Measurements from ENCODE around the gene GLIS1.

The GLIS1 gene

DNA sequence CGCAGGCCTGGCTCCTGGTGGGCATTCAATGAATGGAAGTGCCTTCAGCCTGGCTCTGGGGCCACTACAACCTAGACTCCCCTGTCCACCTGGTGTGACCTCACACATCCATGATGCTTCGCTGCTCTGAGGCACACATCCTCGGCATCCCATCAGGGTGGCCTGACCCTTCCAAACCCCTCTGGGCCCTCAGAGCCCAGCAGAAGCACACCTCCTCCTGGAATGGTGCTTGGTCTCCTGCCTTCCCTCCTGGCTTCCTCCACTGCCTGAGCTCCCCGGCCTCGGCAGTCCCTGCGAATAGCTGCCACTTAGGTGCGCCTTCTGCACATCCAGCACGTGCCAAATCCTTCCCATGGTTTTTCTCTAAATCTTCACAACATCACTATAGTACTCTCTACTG lies 133.8 kb downstream of the GLIS1 start:
- no peak for DNase-seq

DNA sequence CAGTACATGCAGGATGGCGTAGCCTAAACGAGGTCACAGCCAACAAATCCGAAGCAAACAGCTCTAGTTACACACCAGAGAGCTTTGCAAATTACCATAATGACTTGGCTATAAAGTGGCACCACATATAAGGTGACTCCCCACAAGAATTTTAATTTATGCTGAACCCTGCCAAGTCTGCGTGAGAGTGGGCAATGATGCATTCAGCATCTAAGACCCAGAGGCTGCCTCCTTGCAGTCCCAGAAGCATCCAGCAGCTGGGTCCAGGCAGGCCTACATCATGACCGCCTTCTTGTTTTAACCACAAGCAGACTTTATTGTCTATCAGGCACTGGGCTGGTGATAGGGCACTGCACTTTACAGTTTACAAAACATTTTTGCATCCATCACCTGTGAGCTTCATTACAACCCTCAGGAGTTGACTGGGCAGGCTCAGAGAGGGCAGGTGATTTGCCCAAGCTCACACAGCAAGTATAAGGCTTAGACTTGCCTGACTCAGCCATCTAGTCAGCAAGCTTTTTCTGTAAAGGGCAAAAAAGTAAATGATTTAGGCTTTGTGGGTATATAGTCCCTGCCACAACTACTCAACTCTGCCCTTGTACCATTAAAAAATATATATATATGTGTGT lies 134.6 kb downstream of the GLIS1 start:
- DNase-seq = no peak

DNA sequence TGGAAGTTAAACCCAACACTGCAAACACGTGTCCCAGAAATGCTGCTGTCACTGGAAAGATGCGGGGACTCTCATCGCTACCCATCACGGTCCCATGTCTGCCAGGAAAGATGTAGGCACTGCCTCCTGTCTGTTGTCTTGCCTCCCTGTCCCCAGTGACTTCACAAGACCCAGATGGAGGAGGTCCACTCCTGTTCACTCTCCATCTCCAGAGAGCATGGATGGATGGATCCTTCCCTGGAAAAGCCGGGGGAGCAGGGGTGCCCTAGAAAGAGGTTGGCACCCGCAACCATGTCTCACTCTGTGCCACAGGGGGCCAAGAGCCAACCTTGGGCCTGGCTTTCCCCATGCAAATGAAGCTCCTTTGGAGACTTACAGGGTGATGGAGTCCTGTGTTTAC lies 135.5 kb downstream of the GLIS1 start:
- no peak for DNase-seq

DNA sequence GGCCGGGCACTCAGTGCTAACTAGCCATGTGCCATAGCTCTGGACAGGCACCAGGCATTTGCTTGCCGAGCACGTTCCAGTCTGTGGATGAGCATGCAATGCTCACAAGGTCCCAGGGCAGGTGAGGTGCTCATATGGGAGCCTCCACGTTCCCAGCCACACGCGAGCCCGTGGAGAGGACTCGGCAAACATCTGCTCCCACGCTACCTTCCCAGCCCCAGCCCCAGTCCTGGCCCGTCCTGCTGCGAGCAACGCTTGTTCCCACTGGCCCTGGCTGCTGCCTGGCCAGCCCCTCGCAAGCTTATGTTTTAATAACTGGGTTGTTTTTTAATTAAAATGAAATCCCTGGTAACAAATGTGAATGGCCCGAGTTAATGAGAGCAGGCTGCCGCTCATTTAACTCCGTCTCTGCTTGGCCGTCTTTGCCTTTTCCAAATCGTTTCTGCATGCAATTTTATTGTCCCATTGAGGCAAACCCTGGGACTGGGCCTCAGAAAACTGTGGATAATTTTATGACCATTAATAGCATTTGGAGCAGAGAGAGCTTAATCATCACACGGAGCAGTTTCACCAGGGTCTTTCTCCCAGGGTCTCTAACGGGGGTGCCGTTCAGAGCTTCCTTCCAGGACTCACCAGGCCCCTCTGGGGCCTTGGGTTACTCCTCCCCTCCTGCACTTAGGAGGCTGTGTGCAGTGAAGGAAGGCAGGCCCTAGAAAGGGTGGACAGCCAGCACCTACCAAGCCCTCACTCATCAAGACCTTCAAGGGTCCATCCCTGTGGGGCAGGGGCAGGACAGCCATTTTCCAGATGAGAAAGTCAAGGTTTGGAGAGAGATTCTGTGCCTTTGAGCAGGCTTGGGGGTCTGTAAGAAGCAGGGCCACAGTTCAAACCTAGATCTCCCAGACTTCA lies 136.8 kb downstream of the GLIS1 start:
- DNase-seq = no peak

DNA sequence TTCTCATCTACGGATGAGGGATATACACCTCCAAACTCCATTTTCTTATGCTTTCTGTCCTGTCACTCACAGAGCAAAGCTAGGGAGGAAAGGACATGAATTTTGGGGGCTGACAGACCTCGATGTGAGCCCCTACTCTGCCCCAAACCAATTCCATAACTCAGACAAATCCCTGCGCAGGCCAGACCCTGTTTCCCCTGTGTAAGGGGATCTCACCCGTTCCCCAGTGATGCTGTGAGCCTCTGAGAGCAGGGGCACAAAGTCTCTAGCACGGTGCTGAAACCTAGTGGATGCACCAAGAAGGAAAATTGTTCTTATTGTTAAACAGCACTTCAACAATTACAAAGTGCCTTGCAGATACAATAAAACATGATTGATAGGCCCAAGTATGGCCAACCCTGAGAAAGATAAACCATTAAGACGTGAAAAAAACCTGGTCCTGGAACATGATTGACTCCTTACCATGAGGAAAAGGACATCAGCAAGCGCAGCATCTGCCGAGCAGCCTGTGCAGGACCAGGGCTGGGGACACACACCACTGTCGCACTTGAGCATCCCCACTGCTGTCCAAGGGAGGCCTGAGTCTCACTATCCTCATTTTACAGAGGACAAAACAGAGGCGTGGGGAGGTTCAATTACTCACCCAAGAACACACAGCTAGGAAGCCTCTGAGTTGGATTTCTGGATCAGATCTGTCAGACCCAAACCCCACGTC lies 137.8 kb downstream of the GLIS1 start:
- DNase-seq = no peak

DNA sequence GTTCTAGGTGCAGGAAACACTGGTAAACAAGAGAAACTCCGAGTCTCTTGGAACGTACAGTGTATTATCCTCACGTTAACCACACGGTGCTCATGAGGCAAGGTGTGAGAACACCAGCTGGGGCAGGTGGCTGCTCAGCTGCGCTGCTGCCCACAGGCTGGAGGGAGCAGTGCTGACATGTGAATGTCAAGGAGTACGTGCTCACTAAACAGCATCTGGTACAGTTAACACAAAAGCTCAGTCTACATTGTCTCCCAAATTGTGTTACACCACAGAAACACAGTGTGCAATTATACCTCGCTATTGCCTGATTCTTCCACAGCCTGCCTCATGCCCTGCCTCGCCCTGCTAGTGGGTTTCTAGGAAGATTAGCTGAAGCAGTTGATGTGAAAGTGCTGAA lies 138.4 kb downstream of the GLIS1 start:
- DNase-seq = no peak

DNA sequence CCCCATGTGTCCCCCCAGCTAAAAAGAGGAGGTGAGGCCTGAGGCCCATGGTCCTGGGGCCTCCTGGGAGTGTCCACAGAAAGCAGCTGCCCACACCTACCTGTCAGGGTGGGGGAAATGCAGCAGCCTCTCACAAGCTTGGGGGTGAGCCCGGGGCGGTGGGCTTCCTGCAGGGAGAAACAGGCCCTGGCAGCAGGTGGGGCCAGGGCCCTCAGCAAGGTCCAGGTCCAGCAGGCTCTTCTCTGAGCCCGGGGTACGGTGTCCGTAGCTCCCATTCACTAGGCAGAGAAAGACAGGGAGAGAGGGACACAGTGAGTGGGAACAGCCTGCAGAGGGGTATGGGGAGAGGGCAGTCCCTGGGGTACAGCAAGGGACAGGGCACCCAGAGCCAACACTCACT lies 139.0 kb downstream of the GLIS1 start:
- DNase-seq = no peak

DNA sequence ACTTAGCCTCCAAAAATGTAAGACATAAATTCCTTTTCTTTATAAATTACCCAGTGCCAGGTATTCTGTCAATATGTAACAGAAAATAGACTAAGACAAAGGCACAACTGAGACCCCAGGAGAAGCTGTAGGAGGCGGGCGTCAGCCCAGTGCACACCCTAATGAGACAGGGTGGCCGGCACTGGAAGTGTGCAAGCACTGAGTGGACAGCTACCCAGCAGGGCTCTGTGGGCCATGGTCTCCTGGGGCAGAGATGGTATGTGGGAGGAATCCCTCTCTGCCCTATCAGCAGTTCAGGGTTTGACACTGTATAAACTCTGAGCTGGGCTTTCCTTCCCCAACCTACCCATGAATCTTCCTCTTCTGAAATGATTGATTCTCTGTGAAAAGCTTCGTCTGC lies 139.5 kb downstream of the GLIS1 start:
- DNase-seq = no peak

DNA sequence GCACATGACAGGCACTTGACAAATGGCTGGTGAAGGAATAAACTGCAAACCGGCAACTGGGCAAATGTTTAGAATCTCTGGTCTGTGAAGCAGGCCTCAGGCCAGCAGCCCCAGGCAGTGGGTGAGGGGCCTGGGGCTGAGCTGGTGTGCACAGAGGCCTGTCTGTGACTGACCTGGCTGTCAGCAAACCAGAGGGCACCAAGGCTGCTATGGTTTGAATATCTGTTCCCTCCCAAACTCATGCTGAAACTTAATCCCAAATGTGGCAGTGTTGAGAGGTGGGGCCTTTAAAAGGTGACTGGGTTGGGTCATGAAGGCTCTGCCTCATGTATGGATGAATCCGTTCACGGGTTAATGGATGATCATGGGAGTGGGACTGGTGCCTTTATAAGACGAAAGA lies 140.0 kb downstream of the GLIS1 start:
- no peak for DNase-seq

DNA sequence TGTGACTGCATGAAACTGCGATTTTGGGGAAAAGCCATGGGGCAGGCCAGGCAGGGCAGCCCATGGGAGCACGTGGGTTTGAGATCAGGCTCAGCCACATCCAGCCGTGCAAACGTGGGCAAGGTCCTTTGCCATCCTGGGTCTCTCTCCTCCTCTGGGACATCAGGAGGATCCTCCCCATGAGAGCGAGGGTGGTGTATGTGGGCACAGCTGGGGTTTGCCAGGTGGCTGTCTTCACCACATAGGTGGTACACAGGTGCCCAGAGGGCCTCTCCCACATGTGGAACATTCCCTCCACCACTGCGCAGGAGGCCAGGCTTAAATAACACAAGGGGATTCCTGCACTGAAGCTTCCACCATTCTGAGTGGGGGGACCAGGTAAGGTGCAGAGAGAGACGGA lies 143.1 kb downstream of the GLIS1 start:
- DNase-seq = no peak

DNA sequence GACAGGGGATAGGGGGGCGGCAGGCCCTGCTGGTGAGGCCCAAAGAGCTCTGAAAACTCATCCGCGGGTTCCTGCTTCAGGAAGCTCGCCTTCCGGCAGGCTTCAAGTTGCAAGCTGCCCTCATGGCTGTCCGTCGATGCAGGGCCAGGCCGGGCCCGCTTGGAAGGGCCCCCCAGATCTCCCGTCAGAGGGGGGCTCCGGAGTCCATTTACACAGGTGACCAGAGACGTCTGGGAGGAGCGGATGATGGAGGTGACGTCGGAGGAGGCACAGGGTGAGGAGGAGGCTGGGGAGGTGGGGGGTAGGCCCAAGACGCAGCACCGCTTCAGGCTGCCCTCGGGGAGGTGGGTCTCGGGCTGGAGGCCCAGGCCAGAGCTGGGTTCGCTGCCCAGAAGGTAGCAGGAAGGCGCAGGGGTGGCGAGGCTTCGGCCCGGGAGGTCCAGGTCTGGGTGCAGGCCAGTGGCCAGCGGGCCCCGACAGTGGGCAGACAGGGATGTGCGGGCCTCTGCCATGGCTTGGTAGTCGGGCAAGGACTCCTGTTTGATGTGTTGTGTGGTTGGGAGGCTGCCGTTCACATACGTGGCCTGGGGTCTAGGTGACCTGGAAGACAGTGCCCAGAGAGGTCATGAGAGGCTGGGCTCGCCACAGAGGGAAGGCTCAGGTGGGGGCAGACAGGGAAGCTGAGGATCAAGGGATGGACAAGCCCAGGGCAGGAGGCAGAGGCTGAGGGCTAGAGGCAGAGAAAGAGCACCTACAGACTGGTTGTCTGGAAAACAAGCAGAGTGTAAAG lies 144.4 kb downstream of the GLIS1 start:
- no peak for DNase-seq

DNA sequence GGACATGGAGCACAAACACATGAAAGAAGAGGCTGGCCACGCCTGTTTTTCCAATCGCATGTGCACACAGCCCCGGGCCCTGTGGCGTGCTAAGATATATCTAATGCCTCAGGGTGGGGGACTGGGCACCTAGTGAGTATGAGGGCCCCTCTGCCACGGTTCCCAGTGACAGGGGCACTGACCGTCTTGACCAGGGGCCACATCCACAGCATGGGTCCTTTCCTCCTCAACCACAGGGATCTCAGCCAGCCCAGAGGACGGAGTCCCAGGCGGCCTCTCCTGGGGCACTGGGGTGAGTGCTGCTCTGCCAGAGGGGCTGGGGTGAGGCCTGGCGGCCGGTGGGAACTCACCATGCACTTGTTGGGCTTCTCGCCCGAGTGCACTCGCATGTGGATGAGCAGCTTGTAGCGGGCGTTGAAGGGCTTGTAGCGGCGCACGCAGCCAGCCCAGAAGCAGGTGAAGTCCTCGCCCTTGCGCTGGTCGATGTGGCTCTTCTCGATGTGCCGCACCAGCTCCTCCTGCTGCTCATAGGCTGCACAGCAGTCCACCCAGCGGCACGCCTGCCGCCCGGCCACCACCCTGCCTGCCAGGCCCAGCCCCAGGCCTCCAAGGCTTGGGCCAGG lies 145.1 kb downstream of the GLIS1 start:
- peak; percentile 54 for DNase-seq

DNA sequence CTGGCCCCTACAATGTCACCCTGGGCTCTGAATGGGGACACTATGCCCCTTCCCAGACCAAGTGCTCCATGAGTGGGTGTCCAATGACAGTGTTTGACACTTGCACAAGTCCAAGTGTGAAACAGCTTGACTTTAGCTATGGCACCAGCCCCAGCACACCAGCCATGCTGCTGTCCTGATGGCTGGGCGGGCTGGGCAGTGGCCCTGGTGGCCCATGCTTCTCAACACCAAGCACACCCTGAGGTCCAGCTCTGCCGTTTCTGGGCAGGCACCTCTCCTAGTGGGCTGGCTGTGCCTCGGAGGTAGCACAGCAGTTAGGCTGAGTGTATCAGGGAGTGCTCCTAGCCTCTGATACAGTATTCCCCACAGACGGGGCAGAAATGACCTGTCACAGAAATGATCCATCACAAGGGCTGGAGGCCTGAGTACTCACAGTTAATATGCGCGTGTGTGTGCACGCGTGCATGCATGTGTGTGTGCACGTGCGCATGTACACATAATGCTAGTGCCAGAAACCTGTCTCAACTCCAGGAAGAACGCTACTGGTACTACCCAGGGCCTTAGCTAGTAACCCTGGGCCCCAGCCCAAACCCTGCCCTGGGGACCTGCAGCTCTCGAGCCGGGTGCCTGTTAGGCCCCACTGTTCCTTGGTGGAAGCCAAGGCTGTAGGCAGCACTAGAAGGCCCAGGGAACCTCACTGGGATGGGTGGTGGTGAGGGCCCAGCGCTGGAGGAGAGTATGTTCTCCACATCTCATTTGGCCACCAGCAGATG lies 145.8 kb downstream of the GLIS1 start:
- no peak for DNase-seq

DNA sequence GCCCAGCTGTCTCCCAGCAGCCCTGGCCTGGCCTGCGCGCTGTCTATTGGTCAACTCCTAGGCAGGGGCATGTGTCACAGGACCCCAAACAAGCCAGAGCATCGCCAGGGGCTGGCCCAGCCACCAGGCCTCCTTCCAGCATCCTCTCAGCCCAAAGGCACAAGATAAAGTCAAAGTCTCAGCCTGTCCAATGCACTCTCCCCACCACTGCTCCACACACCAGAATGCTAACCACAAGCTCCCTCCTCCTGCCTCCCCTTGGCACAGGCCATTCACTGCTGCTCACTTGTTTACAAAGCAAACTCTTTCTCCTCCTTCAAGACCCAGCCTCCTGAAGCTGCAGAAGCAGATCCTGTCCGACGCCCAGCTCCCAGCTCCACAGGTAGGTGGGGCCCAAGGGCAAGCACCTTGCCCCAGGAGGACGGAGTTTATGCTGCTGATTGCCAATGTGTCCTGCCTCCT lies 146.4 kb downstream of the GLIS1 start:
- DNase-seq = peak; percentile 57

DNA sequence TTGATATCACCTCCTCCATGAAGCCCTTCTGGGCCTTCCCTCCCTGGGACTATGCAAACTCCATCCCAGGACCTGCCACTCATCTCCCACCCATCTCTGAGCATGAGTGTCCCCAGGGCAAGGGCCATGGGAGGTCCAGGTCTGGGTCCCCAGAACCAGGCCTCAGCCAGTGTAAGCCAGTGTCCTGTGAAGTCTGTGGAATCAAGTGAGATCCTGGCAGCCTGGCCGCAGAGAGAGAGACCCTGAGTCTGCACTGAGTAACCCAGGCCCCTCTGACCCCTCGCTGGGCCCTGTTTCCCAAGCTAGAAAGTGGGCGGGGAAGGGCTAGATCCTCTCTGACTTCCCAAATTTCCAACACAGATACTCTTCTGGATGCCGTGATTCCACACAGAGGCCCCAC lies 147.0 kb downstream of the GLIS1 start:
- no peak for DNase-seq

DNA sequence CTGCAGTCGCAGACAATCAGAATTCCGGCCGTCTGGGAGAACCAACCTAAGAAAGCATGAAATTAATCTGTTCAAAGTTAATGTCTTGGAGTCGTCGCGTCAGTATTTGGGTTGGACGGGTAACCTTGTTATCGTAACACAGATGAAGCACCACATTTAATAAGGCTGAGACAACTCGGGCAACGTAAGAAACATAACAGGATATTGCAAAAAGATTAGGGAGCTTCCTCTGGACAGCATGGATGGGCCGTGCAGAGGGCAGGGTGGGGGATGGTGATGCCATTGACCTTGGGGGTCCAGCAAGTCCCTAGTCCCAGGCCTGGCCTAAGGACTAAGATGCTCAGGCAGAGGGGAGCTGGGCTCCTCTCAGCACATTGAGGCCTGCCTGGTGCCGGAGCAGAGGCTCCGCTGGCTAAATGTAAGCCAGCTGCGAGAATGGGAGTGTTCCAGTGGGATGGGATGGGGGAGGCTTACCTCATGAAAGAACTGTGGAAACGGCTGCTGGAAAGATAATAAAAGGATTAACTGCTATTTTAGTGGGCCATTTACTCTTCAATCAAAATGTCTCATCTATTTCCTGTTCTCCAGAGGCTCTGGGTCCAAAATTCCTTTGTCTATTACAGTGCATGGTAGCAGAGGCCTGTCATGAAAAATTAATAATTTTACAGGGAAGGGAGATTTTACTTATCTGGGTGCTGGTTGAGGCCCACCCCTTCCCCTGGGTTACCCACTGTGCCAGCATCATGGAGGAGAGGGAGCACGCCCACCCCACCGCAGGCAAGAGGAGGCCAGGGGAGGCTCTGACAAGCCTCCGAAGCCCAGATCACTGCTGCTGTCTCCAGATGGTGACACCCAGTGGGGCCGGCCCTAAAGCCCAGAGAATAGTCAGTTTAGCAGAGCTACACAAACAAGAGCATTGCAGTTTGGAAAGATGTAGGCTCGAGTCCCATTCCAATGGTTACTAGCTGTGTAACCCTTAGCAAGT lies 148.1 kb downstream of the GLIS1 start:
- peak; percentile 67 for DNase-seq

DNA sequence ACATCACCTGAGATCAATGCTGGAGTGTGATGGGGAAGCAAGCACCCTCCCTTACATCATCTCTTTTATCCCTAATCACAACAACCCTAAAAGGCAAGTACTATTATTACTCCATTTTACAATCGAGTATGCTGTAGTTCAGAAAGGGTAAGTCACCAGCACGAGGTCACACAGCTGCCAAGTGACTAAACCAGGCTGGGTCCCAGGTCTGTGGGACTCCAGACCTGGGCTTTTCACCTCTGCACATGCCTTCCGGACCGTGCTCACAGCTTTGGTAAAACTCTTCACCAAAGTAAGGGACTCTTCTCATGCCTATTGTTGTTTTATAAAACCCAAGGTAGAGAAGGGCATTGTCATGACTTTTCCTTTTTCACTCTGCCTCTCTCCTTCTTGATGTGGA lies 148.9 kb downstream of the GLIS1 start:
- DNase-seq = no peak

DNA sequence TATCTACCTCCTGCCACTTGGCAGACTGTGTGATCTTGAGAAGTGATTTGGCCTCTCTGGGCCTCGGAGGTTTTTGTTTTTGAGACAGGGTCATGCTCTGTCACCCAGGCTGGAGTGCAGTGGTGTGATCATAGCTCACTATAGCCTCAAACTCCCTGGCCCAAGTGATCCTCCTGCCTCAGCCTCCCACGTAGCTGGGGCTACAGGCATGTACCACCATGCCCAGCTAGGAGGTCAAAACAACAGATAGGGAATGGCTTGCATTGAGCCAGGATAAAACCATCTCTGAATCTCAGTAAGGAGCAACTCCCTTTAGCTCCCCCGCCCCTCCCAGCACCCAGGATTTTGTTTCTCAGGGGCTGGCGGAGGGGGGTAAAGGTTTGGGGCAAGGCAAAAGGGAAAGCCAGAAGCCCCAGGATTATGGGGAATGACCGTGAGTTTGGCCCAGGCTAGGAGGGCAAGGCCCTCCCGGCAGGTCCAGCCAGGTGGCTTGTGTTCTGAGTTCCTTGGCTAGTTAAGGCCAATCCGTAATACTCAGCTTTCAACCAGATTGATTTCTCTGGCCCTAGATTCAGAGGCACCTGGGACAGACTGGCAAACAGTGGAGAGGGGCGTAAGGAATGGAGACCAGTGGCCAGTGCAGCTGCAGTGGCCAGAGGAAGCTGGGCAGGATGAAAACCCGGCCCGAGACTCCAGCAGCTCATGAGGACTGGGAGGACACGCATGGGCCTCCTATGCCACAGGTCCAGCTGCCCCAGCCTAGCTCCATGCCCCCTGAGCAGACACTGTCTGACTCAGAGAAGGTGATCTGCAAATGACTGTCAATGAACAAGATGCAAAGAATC lies 149.7 kb downstream of the GLIS1 start:
- no peak for DNase-seq

DNA sequence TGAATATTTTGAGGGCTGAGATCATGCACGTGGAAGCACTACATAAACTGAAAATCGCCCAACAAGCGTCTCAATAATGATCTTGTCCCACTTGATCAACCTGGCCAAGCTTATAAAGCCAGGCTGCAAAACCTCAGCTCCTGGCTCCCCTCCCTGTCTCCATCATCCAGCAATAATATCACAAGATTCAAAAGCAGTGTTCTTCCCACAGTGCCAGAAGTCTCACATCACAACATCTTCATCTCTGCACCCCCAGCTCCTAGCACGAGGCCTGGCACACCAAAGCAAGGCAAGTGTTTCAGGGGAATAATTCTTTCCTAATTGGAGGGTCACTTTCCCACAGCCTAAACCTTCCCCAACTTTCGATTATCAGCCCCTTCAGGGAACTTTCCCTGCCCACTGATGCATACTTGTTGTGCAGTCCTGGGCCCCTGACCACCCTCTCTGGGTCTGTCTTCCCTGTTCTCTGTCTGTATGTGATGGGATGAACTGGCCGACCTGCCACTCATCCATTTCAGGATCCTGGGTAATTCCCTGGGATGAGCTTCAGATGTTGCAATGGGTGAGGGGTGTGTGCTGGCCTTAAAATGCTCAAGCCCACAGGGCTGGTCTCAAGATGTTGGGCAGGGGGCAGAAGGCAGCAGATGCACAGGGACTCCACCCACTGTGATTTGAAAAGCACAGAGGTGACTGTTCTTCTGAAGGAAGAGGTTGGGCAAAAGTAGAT lies 150.7 kb downstream of the GLIS1 start:
- no peak for DNase-seq

Measured in right hindlimb (tissue), 1 donor.